ENCODE data around the gene STIM2.

DNA sequence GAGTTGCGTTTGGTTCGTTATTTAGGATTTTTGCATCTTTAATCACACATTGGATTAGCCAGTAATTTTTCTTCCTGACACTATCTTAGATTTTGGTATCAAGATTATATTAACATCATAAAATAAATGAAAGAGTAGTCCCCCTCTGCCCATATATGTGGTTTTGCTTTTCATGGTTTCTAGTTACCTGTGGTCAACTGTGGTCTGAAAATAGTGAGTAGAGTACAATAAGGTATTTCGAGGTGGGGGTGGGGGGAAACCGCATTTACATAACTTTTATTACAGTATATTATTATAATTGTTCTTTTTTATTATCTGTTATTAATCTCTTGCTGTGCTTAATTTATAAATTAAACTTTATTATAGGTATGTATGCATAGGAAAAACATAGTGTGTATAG lies 152.4 kb downstream of the STIM2 start:
- TF ChIP-seq, protein P1, sequence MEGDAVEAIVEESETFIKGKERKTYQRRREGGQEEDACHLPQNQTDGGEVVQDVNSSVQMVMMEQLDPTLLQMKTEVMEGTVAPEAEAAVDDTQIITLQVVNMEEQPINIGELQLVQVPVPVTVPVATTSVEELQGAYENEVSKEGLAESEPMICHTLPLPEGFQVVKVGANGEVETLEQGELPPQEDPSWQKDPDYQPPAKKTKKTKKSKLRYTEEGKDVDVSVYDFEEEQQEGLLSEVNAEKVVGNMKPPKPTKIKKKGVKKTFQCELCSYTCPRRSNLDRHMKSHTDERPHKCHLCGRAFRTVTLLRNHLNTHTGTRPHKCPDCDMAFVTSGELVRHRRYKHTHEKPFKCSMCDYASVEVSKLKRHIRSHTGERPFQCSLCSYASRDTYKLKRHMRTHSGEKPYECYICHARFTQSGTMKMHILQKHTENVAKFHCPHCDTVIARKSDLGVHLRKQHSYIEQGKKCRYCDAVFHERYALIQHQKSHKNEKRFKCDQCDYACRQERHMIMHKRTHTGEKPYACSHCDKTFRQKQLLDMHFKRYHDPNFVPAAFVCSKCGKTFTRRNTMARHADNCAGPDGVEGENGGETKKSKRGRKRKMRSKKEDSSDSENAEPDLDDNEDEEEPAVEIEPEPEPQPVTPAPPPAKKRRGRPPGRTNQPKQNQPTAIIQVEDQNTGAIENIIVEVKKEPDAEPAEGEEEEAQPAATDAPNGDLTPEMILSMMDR (conservative IDR thresholded peaks at IDR 0.05), result no peak
- TF ChIP-seq ZFX (IDR thresholded peaks at IDR 0.05), result no peak

All from C4-2B (cell line).